NOMO-1 treated with dmso at 0.1 percent for 144 hours (cell line): ENCODE data around the gene PEAR1.

ENCODE experiments used
- DNase-seq: peaks from one replicate; lab custom pipeline; 2025; ENCODE audit not compliant: unreplicated experiment; lab: John Stamatoyannopoulos, UW

Gene PEAR1

DNA sequence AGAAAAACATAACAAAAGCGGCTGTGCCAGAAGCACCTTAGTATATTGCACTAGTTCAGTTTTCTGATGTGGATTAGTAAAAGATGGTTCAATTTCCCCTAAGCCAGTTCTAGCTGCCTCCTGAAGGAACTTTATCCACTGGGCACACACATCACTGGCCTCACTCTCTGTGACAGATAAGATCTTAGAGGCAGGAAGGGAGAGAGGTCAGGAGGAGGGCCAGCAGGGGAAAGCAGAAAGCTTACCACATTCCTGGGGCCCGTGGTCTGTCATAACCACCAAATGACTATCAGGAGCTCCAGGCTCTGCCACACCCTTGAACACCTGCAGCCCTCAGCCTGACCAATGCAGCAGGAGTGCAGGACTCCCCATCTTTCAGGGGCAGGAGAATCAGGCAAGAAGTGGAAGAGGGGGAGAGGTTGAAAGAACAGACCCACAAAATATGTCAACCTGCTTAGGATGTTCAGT, 64.8 kb downstream of the PEAR1 start:
- DNase-seq, result no peak

GRCh38 chr1:156959414-156959813, 65.9 kb downstream of the PEAR1 start:
- no peak for DNase-seq

GRCh38 chr1:156959925-156960324, 66.4 kb downstream of the PEAR1 start:
- DNase-seq, result no peak

DNA sequence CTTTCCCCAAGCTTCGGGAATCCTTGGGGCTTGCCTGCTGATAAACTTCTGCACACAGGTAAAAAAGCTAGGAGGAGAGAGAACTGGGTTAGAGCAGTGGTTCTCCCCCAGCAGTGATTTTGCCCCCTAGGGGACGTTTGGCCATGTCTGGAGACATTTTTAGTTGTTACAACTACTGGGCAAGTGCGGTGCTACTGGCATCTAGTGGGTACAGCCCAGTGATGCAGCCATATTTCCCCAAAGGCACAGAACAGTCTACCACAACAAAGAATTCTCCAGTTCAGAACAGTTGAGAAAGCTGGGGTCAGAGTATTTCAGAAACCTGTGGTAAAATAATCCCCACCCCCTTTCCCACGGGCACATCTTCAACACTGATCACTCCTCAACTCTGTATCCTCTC, 68.2 kb downstream of the PEAR1 start:
- no peak for DNase-seq

DNA sequence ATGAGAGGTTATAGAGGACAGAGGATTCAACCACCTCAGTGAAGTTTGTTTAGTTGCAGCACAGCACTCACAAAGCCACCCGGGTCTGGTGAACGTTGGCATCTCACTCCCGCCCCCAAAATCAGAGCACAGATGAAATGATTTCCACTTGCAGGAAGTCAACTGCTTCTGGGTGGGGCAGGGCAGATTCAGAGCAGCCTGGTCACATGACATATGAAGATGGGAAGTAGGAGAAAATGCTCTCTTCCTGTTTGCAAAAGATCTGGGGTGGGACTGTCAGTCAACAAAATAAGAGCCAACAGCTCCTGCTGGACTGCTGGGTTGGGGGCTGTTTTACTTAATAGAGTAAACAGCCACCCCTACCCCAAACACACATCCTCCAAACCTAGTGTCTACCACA, 70.1 kb downstream of the PEAR1 start:
- DNase-seq, result peak; percentile 72

GRCh38 chr1:156964441-156964840, 70.9 kb downstream of the PEAR1 start:
- DNase-seq, result no peak
